ENCODE measurements around the gene SLC26A9.

- TF ChIP-seq, protein P1, sequence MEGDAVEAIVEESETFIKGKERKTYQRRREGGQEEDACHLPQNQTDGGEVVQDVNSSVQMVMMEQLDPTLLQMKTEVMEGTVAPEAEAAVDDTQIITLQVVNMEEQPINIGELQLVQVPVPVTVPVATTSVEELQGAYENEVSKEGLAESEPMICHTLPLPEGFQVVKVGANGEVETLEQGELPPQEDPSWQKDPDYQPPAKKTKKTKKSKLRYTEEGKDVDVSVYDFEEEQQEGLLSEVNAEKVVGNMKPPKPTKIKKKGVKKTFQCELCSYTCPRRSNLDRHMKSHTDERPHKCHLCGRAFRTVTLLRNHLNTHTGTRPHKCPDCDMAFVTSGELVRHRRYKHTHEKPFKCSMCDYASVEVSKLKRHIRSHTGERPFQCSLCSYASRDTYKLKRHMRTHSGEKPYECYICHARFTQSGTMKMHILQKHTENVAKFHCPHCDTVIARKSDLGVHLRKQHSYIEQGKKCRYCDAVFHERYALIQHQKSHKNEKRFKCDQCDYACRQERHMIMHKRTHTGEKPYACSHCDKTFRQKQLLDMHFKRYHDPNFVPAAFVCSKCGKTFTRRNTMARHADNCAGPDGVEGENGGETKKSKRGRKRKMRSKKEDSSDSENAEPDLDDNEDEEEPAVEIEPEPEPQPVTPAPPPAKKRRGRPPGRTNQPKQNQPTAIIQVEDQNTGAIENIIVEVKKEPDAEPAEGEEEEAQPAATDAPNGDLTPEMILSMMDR (IDR thresholded peaks at IDR 0.05): no peak
- TF ChIP-seq TCF7L2 (IDR thresholded peaks at IDR 0.05; ENCODE audit: low read depth, low read length) (no peak), POLR2AphosphoS5 (IDR thresholded peaks at IDR 0.05; ENCODE audit: low read depth, low read length) (no peak), SIN3A (IDR thresholded peaks at IDR 0.05; ENCODE audit: borderline replicate concordance, insufficient read depth, low read depth, low read length) (no peak)
- TF ChIP-seq, protein P2, sequence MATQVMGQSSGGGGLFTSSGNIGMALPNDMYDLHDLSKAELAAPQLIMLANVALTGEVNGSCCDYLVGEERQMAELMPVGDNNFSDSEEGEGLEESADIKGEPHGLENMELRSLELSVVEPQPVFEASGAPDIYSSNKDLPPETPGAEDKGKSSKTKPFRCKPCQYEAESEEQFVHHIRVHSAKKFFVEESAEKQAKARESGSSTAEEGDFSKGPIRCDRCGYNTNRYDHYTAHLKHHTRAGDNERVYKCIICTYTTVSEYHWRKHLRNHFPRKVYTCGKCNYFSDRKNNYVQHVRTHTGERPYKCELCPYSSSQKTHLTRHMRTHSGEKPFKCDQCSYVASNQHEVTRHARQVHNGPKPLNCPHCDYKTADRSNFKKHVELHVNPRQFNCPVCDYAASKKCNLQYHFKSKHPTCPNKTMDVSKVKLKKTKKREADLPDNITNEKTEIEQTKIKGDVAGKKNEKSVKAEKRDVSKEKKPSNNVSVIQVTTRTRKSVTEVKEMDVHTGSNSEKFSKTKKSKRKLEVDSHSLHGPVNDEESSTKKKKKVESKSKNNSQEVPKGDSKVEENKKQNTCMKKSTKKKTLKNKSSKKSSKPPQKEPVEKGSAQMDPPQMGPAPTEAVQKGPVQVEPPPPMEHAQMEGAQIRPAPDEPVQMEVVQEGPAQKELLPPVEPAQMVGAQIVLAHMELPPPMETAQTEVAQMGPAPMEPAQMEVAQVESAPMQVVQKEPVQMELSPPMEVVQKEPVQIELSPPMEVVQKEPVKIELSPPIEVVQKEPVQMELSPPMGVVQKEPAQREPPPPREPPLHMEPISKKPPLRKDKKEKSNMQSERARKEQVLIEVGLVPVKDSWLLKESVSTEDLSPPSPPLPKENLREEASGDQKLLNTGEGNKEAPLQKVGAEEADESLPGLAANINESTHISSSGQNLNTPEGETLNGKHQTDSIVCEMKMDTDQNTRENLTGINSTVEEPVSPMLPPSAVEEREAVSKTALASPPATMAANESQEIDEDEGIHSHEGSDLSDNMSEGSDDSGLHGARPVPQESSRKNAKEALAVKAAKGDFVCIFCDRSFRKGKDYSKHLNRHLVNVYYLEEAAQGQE (IDR thresholded peaks at IDR 0.05; ENCODE audit: insufficient read depth in 1 of 2, low read depth in 2 of 2, low read length in 1 of 2): no peak
Measured at GRCh38 chr1:205926636-205927035, 16.6 kb downstream of the SLC26A9 start.
